Colonic mucosa (tissue), 4 donors: ENCODE measurements around the gene ELF3. TPM values are rescaled to one million over a fixed set of nuclear protein-coding genes. Genes with fewer than 3 reads are reported as not detected.
A peak's percentile ranks its signal among the peaks of the same experiment; 100 is the strongest.

Source experiments
- DNase-seq: peaks from one replicate; pipeline ENCODE4 v3.0.0-alpha.2; 2020
- H3K27ac ChIP-seq: fragments of 200-600 bp; one replicate; pipeline ENCODE4 v1.8.0; 2021
- H3K27me3 ChIP-seq: fragments of 200-600 bp; one replicate; pipeline ENCODE4 v1.8.0; 2021
- H3K36me3 ChIP-seq: fragments of 200-600 bp; one replicate; pipeline ENCODE4 v1.8.0; 2021
- H3K4me1 ChIP-seq: fragments of 200-600 bp; one replicate; pipeline ENCODE4 v1.8.0; 2021; ENCODE audit warnings: mild to moderate bottlenecking
- H3K4me3 ChIP-seq: fragments of 200-600 bp; one replicate; pipeline ENCODE4 v1.8.0; 2021
- H3K9ac ChIP-seq, 2 donors: one replicate each; pipeline ENCODE4 v1.7.0; 2013; ENCODE audit warnings: control low read depth in 2 of 2, low read depth in 2 of 2, low read length in 2 of 2
- H3K9me3 ChIP-seq: fragments of 200-600 bp; one replicate; pipeline ENCODE4 v1.8.0; 2021
- intact Hi-C: fragments of 100-400 bp; cut with DNase I; formaldehyde crosslinking; loops from one replicate; pipeline ENCODE4 v1.14.1; 2022
- total RNA-seq, 2 donors: library from RNA; stranded (reverse); fragmentation: NEBNext Ultra II Directional in 1 of 2; extraction: Animal tissue kit (Norgen Biotek cat#: 25700) in 1 of 2; gene quantifications; one replicate each; pipeline ENCODE4 v1.2.1, GENCODE V29; 2021
- TF ChIP-seq, protein P1 (sequence below): fragments of 200-600 bp; IDR thresholded peaks from one replicate; pipeline ENCODE4 v1.8.0; 2022; ENCODE audit warnings: antibody characterized with exemption, mild to moderate bottlenecking
- donor health status: healthy.
- donor health status: DM: no; HTN: no; CAD: no.
- donor health status: DM: no; HTN: no; CAD: no.

ELF3 gene
- total RNA-seq, 2 donors from 2014 or later, result 749 to 1,162 TPM

DNA sequence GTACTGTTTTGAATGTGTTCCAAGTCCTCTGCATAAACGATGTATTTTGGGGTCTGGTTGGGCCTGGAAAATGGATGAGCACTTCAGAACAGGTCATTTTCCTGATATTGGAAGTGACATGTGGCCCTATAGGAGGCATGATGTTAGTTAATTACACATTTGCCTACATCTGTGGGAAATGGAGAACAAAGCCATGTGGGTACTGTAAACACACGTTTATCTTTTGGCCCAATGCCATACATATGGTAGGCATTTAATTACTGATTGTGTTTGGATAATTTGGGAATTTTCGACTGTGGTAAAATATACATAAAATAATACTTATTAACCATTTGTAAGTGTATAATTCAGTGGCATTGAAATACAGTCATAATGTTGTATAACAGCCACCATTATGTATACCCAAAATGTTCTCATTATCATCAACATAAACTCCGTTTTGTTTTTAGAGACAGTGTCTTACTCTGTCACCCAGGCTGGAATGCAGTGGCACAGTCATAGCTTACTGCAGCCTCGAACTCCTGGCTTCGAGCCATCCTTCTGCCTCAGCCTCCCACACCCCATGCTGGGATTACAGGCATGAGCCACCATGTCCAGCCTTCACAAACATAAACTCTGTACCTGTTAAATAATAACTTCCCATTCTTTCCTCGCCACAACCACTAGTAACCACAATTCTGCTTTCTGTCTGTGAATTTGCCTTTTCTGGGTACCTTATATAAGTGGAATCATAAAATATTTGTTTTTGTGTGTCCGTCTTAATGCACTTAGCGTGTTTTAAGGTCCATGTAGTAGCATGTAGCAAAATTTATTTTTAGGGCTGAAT, 39.8 kb upstream of the ELF3 start:
- H3K36me3 ChIP-seq, result peaks cover 11% of the 10 kb centered on the region
- no peaks in the 10 kb centered on the region for H3K4me1 ChIP-seq
- intact Hi-C loops, result loop anchor here (5.0 kb wide), 2 partner anchors 73 to 93 kb away; no protein-coding TSS in a partner anchor
- TF ChIP-seq, protein P1, sequence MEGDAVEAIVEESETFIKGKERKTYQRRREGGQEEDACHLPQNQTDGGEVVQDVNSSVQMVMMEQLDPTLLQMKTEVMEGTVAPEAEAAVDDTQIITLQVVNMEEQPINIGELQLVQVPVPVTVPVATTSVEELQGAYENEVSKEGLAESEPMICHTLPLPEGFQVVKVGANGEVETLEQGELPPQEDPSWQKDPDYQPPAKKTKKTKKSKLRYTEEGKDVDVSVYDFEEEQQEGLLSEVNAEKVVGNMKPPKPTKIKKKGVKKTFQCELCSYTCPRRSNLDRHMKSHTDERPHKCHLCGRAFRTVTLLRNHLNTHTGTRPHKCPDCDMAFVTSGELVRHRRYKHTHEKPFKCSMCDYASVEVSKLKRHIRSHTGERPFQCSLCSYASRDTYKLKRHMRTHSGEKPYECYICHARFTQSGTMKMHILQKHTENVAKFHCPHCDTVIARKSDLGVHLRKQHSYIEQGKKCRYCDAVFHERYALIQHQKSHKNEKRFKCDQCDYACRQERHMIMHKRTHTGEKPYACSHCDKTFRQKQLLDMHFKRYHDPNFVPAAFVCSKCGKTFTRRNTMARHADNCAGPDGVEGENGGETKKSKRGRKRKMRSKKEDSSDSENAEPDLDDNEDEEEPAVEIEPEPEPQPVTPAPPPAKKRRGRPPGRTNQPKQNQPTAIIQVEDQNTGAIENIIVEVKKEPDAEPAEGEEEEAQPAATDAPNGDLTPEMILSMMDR, result no peak
- H3K9ac ChIP-seq, result no peak overlapping the region
- no peaks in the 10 kb centered on the region for H3K27me3 ChIP-seq
- no peaks in the 10 kb centered on the region for H3K9me3 ChIP-seq
- H3K4me3 ChIP-seq, result no peak overlapping the region
- H3K27ac ChIP-seq, result no peak overlapping the region
- no peak for DNase-seq

DNA sequence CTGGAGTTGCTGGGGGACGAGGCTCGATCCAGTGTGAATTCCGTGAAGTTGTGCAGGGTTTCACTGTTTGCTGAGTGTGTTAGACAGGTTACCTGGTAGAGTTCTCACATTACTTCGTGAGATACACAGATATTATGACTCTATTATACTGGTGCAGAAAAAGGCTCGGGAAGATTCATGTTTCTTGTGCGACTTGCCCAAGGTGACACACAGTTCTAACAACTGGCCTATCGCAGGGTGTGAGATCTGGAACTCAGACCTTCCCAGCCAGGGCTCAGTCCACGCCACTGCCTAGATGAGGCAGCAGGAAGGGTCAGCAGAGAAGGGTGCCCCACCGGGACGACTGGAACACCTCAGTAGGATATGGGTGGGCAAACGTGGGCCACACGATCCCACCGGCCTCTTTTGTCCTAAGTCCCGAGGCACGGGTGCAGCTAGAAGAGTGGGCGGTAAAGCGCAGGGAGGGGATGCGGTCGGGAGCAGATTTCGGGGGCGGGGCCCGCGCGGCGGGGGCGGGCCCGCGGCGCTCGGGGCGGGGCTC, 28.2 kb upstream of the ELF3 start:
- intact Hi-C loops, result no loop called here
- TF ChIP-seq, protein P1, result no peak
- H3K36me3 ChIP-seq, result no peaks in the 10 kb centered on the region
- no peaks in the 10 kb centered on the region for H3K27me3 ChIP-seq
- H3K4me3 ChIP-seq, result peak overlapping the region; percentile 97
- no peaks in the 10 kb centered on the region for H3K4me1 ChIP-seq
- DNase-seq, result peak; percentile 86
- peak overlapping the region; percentile 81 to 96 for H3K9ac ChIP-seq
- no peaks in the 10 kb centered on the region for H3K9me3 ChIP-seq
- H3K27ac ChIP-seq, result peak overlapping the region; percentile 97

DNA sequence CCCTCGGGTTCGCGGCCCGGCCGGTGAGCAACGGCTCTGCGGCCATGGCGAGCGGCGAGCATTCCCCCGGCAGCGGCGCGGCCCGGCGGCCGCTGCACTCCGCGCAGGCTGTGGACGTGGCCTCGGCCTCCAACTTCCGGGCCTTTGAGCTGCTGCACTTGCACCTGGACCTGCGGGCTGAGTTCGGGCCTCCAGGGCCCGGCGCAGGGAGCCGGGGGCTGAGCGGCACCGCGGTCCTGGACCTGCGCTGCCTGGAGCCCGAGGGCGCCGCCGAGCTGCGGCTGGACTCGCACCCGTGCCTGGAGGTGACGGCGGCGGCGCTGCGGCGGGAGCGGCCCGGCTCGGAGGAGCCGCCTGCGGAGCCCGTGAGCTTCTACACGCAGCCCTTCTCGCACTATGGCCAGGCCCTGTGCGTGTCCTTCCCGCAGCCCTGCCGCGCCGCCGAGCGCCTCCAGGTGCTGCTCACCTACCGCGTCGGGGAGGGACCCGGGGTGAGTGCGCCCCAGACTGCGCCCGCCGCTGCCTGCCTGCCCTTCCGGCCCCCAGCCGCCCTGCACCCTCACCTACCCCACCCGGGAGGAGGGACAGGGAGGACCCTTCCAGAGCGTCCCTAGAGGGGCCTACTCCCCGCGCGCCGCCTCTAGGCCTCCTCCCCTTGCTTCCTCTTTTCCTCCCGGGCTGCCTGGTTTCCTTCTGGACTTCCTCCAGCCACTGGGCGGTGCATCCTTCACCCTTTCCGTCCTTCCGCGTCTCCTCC, 27.6 kb upstream of the ELF3 start, which contains the start of gene RNPEP:
RNPEP (plus strand) TSS at position 26 of the 757 bp plus-strand sequence; CDS start at position 45, 19 bp downstream.
- Histone ChIP-seq H3K9ac (peak within 1 kb of the TSS; percentile 81 to 96), H3K9me3 (no peaks in the 10 kb centered on the region), H3K27me3 (no peaks in the 10 kb centered on the region), H3K36me3 (no peaks in the 10 kb centered on the region), H3K4me1 (no peaks in the 10 kb centered on the region), H3K4me3 (peak within 1 kb of the TSS; percentile 97), H3K27ac (peak within 1 kb of the TSS; percentile 97)
- TF ChIP-seq, protein P1, result no peak
- intact Hi-C loops, result no loop called here
- peak; percentile 85 for DNase-seq

DNA sequence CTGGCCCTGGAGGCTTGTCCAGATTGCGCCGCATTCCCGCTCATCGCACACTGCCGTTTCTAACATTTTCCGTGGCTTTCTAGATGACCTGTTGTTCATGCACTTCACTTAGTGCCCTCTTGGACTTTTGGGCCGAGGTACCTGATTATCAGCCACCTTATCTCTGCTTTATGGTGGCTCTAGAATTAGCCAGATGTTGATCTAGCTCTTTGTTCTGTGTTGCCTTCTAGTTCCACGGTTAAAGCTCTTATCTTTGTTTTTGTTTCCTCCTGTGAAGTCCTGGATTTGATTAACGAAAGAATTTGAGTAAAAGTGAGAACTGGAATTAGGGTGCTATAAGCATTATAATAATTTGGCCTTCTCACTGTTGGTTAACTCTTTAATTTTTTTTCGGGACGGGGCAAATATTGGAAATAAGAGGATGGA, 27.0 kb upstream of the ELF3 start:
- intact Hi-C loops, result no loop called here
- H3K9me3 ChIP-seq, result no peaks in the 10 kb centered on the region
- no peaks in the 10 kb centered on the region for H3K36me3 ChIP-seq
- peak overlapping the region; percentile 97 for H3K27ac ChIP-seq
- TF ChIP-seq, protein P1, result no peak
- H3K27me3 ChIP-seq, result no peaks in the 10 kb centered on the region
- peak overlapping the region; percentile 97 for H3K4me3 ChIP-seq
- no peak for DNase-seq
- peak overlapping the region; percentile 81 to 96 for H3K9ac ChIP-seq
- H3K4me1 ChIP-seq, result no peaks in the 10 kb centered on the region

DNA sequence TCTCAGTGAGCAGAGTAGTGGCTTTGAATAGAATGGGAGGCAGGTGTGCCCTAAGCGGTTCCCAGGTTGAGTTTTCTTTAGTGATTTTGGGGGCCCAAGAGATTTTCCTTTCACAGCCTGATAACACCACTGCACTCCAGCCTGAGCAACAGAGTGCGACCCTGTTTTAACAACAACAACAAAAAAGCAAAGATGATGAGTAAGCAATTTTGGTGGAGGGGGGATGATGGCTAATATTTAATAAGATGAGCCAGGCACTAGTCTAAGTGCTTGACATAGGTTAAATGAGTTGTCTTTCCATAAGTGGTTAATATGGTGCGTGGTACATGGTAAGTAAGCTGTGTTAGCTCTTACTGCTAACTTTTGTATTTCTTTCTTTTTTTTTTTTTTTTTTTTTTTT, 25.9 kb upstream of the ELF3 start:
- DNase-seq, result no peak
- Histone ChIP-seq H3K9me3 (no peaks in the 10 kb centered on the region), H3K9ac (no peak overlapping the region), H3K27me3 (no peaks in the 10 kb centered on the region), H3K36me3 (peaks cover 10% of the 10 kb centered on the region), H3K4me1 (no peaks in the 10 kb centered on the region), H3K4me3 (no peak overlapping the region), H3K27ac (no peak overlapping the region)
- intact Hi-C loops, result no loop called here
- TF ChIP-seq, protein P1, result no peak
